WTC11 (cell line): ENCODE measurements around the gene NEK6.

Experiments used
- ELF4 ChIP-seq: sonication (generic); formaldehyde crosslinking; IDR thresholded peaks from 2 replicates; pipeline ENCODE4 v1.8.1; 2022; ENCODE audit warnings: low read depth, mild to moderate bottlenecking, moderate library complexity, missing genetic modification reagents
- KAT7 ChIP-seq: sonication (generic); formaldehyde crosslinking; IDR thresholded peaks from 2 replicates; pipeline ENCODE4 v1.8.1; 2023; ENCODE audit warnings: missing genetic modification reagents, mild to moderate bottlenecking, borderline replicate concordance
- RELA ChIP-seq: sonication (generic); formaldehyde crosslinking; IDR thresholded peaks from 2 replicates; pipeline ENCODE4 v1.8.1; 2022; ENCODE audit warnings: missing genetic modification reagents, mild to moderate bottlenecking, borderline replicate concordance
- TCF7 ChIP-seq: sonication (generic); formaldehyde crosslinking; IDR thresholded peaks from 2 replicates; pipeline ENCODE4 v1.8.0; 2022; ENCODE audit warnings: mild to moderate bottlenecking, low read depth, missing genetic modification reagents, moderate library complexity
- ZNF138 ChIP-seq: sonication (generic); formaldehyde crosslinking; conservative IDR thresholded peaks from 2 replicates; pipeline ENCODE4 v1.8.1; 2022; ENCODE audit warnings: mild to moderate bottlenecking, moderate library complexity, missing genetic modification reagents
- TF ChIP-seq, protein P1 (sequence below): fragments of 200-600 bp; IDR thresholded peaks from 2 replicates; pipeline ENCODE4 v1.8.0; 2022; ENCODE audit warnings: antibody characterized with exemption

DNA sequence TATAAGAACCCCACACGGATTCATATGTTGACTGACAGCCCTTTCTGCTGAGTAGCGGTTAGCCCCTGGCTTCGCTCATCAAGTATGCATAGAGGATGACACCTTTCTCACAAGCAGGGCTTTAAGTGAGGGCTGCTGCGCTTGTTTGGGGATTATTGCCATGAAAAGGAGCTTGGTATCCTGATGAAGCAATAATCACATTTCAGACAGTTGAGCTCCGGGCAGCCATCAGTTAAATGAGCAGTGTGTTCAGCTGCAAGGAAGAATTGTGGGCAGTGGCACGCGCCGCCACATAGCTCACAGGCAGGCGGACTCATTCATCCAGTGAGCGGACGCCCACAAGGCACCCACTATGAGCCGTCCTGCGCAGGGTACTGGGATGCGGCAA is 77.6 kb downstream of the NEK6 start:
- TF ChIP-seq, protein P1, sequence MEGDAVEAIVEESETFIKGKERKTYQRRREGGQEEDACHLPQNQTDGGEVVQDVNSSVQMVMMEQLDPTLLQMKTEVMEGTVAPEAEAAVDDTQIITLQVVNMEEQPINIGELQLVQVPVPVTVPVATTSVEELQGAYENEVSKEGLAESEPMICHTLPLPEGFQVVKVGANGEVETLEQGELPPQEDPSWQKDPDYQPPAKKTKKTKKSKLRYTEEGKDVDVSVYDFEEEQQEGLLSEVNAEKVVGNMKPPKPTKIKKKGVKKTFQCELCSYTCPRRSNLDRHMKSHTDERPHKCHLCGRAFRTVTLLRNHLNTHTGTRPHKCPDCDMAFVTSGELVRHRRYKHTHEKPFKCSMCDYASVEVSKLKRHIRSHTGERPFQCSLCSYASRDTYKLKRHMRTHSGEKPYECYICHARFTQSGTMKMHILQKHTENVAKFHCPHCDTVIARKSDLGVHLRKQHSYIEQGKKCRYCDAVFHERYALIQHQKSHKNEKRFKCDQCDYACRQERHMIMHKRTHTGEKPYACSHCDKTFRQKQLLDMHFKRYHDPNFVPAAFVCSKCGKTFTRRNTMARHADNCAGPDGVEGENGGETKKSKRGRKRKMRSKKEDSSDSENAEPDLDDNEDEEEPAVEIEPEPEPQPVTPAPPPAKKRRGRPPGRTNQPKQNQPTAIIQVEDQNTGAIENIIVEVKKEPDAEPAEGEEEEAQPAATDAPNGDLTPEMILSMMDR, result no peak
- TF ChIP-seq ZNF138 (CRISPR knock-in tag) (no peak), KAT7 (CRISPR knock-in tag) (no peak), ELF4 (CRISPR knock-in tag) (no peak), RELA (CRISPR knock-in tag) (no peak), TCF7 (CRISPR knock-in tag) (no peak)
